A673 (cell line): ENCODE results near the gene SARS2.

Experiments
- CTCF ChIP-seq: fragments of 300-800, 200-600 bp; sonication (generic); conservative IDR thresholded peaks from 2 replicates; pipeline ENCODE4 v1.5.1; 2017; ENCODE audit warnings: low read depth, mild to moderate bottlenecking, antibody characterized with exemption, low read length, moderate library complexity, mixed read lengths
- EZH2 ChIP-seq: fragments of 200-600 bp; sonication (generic); IDR thresholded peaks from 2 replicates; pipeline ENCODE4 v1.6.1; 2017; ENCODE audit warnings: borderline replicate concordance, low read depth, mild to moderate bottlenecking, mixed read lengths, antibody characterized with exemption, low read length; ENCODE audit not compliant: poor library complexity, severe bottlenecking

- no peak for TF ChIP-seq CTCF
- TF ChIP-seq EZH2, result no peak
Observed at GRCh38 chr19:38894968-38895367, 35.6 kb downstream of the SARS2 start.
